HG03439 (cell line): Measurements from ENCODE around the gene ITGA5.
"Not testable (repeated sequence)": the region's sequence is repeated elsewhere in the genome, so short reads cannot be mapped to it uniquely, and the experiment has no call there.

Source experiments
- ATAC-seq: cut with Tn5 transposase; IDR thresholded peaks from one replicate; pipeline ENCODE4 v1.9.1; 2021; ENCODE audit warnings: mild to moderate bottlenecking, moderate library complexity; ENCODE audit not compliant: unreplicated experiment

Gene ITGA5

DNA sequence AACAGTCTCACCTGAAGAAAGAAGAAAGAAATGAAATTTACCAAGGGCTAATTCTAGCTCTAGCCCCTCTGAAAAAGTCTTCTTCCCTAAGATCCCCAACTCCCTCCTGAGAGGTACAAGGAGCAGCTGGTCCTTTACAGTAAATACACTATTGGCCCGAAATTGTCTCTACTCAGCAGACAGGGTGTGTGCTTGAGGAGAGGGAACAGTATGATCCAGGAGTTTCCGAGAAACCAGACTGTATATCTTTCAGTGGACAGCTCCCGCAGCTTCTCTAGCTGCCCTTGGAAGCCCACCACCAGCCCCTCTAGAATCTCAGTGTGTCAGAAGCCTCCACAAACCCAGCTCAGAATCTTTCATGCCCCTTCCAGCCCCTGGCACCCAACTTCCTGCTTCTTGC lies 62.8 kb downstream of the ITGA5 start:
- ATAC-seq: no peak

DNA sequence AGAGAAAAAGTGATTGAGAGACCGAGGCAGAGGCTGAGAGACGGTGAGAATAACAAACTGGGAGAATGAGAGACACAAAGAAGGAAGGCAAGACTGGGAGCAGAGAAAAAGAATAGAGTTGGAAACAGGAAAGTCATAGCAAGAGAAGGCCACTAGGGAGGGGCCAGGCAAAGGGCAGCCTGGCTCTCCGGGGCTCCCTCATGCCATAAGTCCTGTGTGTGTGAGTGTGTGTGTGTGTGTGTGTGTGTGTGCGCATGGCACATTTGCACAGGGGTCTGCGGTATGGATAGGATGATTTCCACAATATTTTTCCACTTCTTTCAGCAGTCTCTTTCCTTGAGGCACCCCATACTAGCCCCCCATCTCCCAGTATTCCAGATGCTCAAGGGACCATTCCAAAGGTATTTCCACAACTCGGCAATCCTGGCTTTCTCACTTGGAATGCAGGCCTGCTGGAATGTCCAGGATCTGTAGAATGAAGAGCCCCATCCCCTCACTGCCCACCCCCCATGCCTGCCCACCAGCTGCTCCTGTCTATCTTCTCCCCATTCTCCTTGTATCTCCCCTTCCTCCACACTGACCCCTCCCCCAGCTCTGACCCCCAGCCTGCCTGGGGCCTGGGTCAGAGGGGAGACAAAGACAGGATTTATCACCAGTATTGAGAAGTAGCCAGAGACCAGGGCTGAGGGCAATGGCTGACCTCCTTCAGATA lies 63.8 kb downstream of the ITGA5 start:
- no peak for ATAC-seq

DNA sequence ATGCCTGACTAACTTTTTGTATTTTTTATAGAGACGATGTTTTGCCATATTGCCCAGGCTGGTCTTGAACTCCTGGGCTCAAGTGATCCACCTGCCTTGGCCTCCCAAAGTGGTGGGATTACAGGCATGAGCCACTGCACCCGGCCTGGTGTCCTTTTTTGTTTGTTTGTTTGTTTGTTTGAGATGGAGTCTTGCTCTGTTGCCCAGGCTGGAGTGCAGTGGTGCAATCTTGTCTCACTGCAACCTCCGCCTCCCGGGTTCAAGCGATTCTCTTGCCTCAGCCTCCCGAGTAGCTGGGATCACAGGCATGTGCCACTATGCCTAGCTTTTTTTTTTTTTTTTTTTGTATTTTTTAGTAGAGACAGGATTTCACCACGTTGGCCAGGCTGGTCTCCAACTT lies 64.8 kb downstream of the ITGA5 start:
- ATAC-seq: not testable (repeated sequence)

DNA sequence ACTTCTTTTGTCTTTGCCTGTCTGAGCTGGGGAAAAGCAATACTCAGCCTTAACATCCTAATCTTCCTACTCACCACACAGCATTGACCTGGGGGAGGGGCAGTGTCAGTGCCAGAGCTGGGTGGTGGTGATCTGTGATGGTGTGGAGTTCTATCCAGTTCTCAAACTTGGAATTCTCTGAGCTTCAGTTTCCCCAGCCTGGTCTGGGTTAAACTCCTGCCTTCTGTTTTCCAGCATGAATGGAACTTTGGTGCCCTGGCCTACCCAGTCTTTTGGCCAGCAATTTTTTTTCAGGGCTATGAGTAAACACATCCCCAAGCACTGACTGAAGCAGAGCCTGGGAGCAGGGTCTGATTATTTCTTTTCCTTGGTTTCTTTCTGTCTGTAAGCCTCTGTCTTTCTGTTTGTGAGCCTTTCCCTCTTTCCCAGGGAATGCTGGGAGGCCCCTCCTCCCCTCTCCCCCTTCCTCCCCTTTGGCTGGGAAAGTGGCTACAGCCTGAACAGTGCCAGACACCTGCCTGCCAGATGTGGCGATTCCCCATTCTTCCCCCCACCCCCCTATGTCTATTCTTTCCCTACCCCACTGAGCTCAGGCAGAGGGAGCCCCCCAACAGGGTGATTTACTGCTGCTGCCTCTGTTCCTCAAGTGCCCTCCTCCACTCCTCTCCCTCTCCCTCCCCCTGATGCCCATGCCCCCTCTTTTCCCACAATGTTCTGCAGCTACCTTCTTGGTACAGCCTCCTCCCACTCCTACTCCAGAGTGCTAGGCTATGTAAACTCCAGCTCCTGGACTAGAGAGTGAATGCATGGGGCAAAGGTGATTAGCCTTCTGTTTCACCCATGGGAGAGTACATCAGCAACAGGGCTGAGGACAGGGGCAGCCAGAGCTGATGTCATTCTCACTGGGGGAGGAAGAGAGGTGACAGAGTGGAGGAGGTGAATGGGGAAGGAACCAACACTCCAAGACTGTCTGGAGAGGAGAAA lies 65.9 kb downstream of the ITGA5 start:
- ATAC-seq: no peak

DNA sequence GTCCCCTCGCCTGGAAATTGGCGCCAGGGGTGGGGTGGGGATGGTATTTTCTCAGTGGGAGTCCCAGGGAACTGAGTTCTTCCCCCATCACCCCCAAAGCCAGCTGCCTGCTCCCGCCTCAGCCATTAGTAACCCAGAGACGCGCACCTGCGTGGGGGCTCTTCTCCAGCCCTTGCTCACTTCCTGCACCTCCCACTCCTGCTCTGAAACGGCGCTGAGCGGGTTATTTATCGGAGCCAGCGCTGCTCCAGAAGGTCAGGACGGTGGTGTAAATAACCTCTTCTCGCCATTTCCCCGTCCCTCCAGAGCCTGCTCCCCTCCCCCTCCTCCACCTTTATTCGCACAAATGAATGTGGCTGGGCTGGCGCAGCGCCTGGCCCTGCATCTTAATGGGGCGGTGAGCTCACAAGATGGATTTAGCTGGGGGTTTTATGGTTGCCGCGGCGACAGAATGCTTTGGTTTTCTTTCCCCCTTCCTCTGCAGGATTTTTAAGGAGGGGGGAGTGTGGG lies 67.0 kb downstream of the ITGA5 start:
- ATAC-seq: no peak

DNA sequence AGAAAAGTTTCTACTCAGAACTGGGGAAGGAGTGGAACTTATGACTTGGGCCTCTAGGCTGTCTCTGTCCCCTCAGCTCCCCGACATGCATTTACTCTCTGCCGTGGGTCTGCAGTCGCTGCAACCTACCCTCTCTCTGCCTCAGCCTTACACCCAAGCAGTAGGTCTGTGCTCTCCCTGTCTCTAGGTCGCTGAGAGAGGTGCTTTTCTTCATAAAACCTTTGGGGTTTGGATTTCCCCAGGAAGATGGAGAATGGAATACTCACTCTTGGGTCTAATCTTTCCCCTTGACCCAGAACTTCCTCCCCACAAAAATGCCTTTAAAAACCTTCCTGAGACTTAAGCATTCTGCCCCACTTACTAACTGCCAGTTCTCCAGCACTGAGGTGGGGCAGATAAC lies 67.7 kb downstream of the ITGA5 start:
- no peak for ATAC-seq

GRCh38 chr12:54350743-54351142 lies 68.3 kb downstream of the ITGA5 start:
- ATAC-seq: no peak

DNA sequence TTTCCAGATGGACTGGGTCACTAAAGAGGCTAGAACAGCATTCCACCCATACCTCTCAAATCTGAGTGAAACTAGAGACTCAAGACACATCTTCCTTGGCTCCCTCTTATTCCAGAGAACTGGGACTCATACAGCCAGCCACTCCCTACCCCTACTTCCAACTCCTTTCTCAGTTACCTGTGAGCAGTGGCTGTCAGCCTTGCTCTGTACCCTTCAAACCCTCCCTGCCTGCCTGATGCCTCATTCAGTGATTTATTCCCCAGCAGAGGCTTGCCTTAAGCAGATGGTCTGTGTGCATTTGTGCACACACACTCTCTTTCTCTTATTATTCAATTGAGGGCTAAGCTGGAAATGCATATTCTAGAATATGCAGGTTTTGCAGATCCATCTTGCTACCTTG lies 69.4 kb downstream of the ITGA5 start:
- ATAC-seq: no peak

- no peak for ATAC-seq
Measured at GRCh38 chr12:54349036-54349435, 70.0 kb downstream of the ITGA5 start.
